ENCODE measurements around the gene AMPD3.

AMPD3 gene

DNA sequence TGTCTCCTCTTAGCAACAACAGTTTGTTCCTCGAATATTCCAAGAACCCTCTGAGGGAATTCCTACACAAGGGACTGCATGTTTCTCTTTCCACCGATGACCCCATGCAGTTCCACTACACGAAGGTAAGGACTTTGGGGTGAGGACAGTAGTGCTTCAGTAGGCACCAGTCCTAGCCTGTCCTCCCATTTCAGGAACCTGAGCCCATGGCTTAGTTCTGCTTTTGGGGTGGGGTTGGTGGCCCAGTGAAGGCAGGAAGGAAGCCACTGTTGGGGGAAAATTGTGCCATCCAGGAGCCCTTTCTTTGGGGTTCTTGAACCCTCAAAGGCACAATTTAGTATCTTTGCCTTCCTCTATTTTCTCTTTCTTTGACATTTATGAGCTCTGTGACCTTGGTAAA is 47.7 kb downstream of the AMPD3 start:
- no peak for DNase-seq (ENCODE audit: low read depth in 4 of 4, low spot score in 1 of 4)

DNA sequence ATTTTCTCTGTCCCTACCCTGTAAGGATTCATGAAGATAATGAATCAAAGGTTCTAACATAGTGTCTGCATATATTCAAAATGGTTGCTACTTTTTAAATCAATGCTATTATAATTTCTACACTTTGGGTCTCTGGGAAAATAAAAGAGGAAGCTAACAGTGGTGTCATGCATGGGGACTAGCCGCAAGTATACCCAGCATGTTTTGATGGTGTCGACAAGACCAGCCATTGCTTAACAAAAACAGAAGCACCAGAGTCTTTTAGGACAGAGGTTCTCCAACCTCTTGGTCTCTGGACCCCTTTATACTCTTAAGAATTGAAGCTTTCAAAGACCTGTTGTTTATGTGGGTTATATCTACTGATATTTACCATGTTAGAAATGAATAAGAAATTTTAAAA is 48.2 kb downstream of the AMPD3 start:
- DNase-seq (ENCODE audit: low read depth in 4 of 4, low spot score in 1 of 4), result no peak

DNA sequence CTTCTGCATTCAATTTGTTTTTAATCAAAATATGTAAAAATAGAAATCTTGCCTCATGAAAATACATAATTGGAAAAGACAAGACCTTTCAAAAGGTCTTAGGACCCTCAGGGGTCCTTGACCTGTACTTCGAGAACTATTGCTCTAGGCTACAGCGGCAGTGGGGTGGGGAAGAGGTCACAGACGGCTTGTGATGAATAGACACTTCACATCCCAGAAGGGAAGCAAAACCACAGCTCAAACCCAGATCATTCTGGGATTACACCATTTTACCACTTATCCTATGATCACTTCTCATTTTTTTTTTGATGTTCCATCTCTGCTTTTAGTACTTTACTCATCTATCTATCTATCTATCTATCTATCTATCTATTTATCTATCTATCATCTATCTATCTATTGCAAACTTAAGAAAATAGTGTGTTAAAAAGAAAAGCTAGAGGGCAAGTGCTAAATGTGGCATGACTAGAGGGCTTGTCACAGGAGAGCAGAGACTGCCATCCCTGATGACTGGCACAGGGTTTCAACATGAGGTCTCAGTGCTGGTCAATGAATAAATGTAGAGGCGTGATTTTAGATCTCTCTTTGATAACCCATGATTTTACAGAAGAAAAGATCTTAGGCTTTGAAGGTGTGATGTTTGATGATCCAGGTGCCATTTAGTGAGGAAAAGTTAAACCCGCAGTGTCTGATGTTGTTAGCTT is 48.9 kb downstream of the AMPD3 start:
- no peak for DNase-seq (ENCODE audit: low read depth in 4 of 4, low spot score in 1 of 4)

DNA sequence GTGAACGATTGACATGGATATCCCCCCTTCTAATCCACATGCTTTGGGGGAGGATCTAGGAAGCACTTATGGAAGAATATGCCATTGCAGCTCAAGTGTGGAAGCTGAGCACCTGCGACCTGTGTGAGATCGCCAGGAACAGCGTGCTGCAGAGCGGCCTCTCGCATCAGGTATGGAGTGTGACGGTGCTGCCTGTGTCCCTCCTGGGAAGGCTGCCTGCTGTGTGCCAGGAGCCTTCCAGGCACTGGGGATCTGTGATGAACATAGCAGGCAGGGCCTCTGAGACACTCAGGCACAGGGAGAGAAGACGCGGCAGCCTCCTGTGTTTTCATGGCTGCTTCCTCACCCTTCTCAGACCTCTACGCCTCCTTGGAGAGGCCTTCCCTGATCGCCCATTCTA is 49.4 kb downstream of the AMPD3 start:
- no peak for DNase-seq (ENCODE audit: low read depth in 4 of 4, low spot score in 1 of 4)

DNA sequence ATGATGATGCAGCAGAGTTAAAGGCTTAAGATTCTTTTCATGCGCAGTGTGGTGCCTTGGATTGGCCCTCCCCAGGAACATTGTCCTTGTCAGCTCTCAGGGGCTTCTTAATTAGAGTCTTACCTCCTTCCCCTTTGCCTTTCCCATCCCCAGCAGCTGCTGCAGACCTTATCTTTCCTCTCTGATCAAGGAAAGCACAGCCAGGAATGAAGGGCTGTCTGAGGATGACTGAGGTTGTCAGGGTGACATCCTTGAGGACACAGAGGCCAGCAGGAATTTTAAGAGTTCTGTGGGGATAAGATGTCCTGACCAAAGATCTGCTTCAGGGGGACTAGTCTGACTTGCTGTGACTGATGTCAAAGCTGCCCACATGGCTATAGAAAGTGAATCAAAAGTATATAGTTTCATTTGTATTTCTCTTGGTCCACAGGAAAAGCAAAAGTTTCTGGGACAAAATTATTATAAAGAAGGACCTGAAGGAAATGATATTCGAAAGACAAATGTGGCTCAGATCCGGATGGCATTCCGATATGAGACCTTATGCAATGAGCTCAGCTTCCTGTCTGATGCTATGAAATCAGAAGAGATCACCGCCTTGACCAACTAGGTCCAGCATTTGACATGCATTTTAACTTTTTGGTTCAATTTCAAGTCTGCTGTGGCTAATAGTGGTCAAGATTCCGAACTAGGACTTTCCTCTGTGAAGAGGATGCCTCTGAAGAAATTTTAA is 50.4 kb downstream of the AMPD3 start:
- DNase-seq (ENCODE audit: low read depth in 4 of 4, low spot score in 1 of 4), result no peak

DNA sequence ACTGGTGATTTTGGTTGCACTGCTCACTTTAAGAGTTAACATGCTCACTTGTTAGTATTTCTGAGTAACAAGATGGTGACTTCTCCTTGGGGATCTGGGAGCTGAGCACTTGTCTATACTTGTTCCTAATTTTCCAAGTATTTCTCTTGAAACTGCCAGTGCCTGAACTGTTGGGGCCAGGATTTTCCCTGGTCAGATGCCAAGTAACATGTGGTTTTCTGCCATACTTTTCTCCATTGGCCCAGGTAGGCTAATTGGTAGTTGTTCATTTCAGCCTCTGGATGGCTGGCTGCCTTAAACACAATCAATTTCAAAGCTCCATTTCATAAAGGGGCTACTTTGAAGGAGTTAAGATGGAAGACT is 50.9 kb downstream of the AMPD3 start:
- DNase-seq (ENCODE audit: low read depth in 4 of 4, low spot score in 1 of 4), result no peak

DNA sequence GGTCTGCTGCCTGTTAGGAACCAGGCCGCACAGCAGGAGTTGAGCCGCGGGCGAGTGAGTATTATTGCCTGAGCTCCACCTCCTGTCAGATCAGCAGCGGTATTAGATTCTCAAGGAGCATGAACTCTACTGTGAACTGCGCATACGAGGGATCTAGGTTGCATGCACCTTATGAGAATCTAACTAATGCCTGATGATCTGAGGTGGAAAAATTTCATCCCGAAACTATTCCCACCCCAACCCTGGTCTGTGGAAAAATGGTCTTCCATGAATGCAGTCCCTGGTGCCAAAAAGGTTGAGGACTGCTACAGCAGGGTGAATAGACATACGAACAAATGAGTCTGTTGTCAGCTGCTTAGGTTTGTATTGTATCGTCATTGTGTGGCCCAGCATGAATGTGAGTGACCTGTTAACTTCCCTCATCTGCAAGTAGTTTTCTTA is 56.1 kb downstream of the AMPD3 start:
- DNase-seq (ENCODE audit: low read depth in 4 of 4, low spot score in 1 of 4), result no peak

DNA sequence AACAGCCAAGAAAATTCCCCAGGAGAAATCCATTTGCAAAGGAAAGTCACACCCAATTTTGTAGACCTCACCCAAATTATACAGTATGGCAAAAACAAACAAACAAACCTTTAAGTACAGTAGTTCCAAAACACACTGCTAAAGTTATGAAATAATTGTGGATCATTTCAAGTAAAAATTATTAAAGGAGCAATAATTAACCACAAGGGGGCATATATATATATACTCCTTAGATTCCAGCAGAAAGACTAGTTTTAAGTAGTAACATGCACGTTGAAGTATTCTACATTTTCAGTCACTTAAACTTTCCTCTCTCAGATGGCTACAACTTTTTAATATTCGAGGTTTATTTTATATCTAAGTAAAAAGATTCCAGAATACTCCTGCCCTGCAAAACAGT is 59.1 kb downstream of the AMPD3 start:
- no peak for DNase-seq (ENCODE audit: low read depth in 4 of 4, low spot score in 1 of 4)

DNA sequence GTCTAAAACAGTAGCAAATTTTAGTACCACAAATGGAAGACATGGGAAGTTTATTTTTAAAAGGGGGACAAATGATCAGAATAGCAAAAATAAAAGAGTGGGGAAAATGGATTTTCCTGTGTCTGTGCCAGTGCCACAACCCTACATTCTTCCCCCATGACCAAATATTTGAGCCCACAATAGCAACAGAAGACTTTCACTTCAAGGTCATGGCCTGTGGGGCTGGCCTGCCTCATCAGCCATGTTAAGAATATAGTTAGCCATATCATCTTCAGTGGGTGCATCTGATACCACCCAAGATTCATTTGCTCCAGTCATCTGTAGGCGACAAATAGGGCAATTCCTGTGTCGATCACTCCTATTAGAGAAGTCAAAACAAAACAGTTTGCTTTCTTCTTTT is 59.6 kb downstream of the AMPD3 start:
- DNase-seq (ENCODE audit: low read depth in 4 of 4, low spot score in 1 of 4), result no peak

DNA sequence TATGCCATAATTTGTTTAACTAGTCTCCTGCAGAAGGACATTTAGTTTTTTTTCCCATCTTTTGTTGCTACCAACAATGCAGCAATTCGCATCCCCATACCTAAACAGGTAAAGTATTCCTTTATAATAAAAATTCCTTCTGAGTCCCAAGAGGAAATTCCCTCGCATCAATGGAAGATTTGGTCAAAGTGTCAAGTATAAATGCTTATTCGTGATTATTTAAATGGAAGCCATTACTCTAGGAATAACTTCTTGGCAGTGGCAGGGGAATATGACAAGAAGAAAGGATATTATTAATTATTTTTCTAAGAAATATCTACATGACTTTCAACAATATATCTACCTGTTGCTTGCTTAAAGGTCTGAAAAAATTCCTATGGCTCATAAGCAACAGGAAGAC is 60.4 kb downstream of the AMPD3 start:
- no peak for DNase-seq (ENCODE audit: low read depth in 4 of 4, low spot score in 1 of 4)

DNA sequence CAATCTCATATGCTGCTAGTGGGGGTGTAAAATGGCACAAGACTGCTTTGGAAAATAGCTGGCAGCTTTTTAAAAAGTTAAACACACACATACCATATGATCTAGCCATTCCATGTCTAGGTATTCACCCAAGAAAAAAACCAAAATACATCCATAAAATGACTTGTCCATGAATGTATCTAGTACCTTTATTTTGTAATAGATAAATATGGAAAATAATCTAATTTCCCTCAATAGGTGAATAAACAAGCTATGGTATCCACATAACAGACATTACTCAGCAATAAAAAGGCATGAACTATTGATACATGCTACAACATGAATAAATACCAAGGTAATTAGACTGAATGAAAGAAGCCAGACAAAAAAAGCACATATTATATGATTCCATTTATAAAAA is 63.1 kb downstream of the AMPD3 start:
- no peak for DNase-seq (ENCODE audit: low read depth in 4 of 4, low spot score in 1 of 4)

DNA sequence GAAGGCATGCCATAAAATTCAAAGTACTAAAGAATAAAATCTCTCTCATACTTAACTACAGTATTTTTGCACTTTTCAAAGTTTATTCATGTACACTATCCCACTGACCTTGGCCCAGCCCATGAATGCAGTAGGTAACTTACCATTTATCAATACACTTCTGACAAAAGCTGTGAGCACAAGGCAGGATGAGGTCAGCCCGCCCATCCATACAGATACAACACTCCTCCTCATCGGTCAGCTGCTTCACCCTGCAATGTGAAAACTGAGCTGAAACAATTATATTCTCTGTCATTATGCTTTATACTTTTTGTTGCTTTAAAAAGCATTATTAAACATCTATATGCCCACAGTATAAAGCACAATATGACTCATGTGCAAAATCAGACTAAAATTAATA is 63.8 kb downstream of the AMPD3 start:
- DNase-seq (ENCODE audit: low read depth in 4 of 4, low spot score in 1 of 4), result no peak

DNA sequence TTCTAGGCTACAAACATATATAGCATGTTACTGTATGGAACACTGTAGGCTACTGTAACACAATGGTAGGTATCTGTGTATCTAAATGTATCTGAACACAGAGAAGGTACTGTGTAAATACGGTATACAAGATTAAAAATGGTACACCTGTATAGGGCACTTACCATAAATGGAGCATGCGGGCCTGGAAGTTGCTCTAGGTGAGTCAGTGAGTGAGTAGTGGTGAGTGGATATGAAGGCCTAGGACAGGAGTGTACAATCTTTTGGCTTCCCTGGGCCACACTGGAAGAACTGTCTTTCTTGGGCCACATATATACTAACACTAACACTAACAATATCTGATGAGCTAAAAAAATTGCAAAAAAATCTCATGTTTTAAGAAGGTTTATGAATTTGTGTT is 64.6 kb downstream of the AMPD3 start:
- no peak for DNase-seq (ENCODE audit: low read depth in 4 of 4, low spot score in 1 of 4)

DNA sequence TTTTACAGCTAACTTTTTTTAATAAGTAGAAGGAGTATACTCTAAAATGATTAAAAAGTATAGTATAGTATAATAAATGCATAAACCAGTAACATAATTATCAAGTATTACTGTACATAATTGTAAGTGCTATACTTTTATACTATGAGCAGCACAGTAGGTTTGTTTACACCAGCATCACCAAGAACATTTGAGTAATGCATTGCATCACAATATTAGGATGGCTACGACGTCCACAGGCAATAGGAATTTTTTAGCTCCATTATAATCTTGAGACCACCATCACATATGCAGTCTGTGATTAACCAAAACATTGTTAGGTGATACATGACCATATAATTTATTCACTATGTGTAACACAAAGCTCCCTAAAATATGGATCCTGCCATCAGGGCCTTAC is 65.5 kb downstream of the AMPD3 start:
- no peak for DNase-seq (ENCODE audit: low read depth in 4 of 4, low spot score in 1 of 4)

DNA sequence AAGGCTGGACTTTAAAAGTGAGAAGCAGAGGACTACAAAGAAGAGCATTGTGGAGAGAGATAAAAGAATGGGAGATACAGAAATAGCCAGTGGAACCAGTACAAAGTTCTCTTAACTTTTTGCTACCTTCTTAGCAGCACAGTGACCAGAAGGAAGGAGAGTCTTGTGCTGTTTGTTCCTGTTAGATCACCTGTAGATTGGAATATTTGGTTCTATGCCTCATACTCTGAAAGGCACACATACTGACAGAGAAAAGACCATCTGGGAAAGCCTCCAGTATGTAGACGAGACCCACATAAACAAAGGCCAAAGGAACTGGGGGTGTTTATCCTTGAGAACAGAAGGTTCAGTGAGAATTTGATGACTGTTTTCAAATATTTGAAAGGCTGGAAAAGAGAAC is 67.2 kb downstream of the AMPD3 start:
- no peak for DNase-seq (ENCODE audit: low read depth in 4 of 4, low spot score in 1 of 4)

DNA sequence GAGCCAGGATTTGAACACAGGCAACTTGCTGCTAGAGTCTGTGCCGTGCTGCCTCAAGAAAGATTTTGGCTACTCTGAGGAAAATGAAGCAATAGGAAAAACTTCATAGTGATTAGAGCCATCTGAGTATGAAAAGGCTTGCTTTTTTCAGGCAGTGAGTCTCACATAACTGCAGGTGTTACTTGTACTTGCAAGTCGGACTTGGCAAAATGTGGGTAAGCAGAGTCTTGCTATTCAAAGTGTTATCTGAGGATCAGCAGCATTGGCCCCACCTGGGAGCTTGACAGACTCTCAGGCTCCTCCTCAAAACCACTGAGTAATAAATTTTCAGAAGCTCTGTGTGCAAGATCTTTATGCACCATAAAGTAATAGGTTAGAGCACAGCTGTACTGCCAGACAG is 67.9 kb downstream of the AMPD3 start:
- no peak for DNase-seq (ENCODE audit: low read depth in 4 of 4, low spot score in 1 of 4)

DNA sequence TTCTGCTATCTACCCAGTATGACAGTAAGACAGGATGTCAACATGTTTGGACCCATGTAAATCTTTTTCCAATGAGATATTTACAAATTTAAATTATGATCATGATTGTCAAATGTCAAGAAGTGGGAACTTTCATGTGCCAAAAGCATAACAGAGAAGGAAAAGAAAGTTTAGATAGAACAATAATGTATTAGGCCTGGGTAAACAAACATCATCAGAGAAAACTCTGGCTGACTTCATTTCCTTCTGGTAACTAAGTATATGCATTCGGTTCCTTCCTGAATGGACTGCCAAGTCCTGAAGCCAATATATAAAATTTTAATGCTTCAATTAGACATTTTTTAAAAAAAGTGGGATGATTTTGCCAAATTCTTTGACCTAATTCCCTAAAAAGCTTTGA is 69.4 kb downstream of the AMPD3 start:
- no peak for DNase-seq (ENCODE audit: low read depth in 4 of 4, low spot score in 1 of 4)

DNA sequence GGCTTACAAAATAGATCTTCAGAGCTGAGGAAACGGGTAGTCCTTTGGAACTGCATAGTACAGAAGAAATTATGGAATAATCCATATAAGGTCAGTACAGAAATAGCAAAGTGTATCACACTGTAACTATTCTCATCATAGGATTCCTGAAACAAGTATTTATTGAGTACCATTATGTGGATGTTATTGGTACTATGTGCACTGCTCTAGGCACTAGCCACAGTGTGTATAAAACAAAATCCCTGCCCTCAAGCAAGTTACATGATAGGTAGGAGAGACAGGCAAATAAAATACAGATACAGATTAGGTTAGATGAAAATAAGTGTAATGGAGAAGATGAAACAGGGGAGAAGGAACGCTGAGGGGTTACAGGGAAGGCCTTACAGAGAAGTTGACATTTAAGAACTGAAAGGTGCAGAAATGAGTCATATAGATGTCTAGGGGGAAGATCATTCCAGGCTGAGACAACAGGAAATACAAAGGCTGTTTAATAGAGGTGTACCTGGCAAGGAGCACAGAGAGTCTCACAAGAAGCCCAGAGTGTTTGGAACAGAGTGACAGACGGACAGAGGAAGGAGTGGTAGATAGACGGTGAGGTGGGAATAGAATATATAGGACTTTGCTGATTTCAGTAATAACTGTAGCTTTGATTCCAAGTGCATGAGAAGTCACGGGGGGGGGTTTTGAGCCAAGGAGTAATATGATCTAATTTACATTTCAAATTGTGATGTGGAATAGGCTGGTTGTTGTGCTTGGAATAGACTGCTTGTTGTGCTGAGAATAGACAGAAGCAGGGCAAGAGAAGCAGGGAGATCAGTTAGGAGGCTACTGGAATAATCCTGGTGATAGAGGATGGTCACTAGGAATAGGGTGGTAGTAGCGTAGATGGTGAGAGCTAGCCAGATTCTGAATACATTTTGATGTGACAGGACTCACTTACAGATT is 72.2 kb downstream of the AMPD3 start:
- no peak for DNase-seq (ENCODE audit: low read depth in 4 of 4, low spot score in 1 of 4)

DNA sequence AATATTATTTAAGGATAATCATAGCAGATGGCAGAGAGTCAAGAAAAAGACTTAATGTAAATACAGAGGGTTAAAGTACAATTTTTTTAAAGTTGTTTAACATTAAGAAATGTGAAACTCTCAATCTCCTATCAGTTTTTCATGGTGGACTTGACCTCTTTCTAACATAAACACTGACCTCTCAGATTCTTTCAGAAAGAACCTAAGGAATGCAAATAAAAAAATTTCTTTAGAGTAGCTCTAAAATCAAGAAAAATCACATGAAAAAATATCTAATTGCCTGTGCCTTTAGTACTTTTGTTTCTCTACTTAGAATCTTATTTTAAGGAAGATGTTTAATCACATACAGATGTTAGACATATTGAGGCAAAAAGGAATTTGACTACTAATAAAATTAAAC is 73.1 kb downstream of the AMPD3 start:
- no peak for DNase-seq (ENCODE audit: low read depth in 4 of 4, low spot score in 1 of 4)

DNA sequence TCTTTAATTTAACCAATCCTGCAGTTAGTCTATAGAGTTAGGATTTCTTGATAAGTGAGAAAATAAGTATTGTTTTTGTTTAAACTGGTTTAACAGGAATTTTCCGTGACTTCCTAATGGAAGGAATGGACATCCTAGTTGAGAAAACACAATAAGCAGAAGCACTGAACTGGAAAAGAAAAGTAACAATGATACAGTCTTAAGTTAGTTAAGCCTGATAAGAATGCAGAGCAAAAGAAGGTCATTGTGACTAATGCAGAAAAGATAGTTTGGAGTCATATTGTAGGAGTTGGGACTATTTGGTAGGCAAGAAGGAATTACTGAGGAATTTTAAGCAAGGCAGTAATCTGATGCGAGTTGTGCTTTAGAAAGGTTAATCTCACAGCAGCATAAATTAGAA is 74.2 kb downstream of the AMPD3 start:
- DNase-seq (ENCODE audit: low read depth in 4 of 4, low spot score in 1 of 4), result no peak

DNA sequence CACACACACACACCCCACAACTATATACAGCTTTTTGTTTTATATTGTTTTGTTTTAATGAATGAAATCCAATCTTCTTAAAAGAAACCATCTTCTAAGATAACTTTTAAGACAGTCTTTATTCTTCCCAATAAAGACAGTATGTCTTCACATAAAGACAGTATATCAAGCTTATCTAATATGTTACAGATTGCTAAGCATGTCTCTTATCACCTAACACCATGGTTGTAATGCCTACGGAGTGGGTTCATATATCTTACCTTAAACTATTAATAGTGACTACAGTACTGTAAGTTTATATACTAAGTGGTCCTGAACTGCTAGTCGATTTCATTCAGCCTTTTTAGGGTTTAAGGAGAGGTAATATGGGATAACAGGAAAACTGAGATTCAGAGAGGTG is 77.5 kb downstream of the AMPD3 start:
- DNase-seq (ENCODE audit: low read depth in 4 of 4, low spot score in 1 of 4), result no peak

DNA sequence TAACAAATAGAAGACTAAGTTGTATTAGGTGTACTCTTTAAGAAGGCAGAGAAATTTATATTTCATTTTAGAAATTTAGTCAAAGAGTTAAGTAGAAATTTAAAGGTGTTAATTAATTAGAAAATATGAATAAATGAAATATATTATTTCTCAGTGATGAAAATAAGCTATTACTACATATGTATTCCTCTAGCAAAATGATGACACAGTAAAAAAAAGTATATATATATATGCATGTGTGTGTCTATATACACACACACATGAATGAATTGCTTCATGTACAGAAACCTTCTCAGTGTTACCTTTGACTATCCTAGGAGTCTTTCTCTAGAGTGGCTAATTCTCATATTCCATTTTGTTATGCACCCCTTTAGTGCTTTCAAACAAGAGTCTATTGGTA is 78.3 kb downstream of the AMPD3 start:
- no peak for DNase-seq (ENCODE audit: low read depth in 4 of 4, low spot score in 1 of 4)

Data from stimulated activated CD4-positive, alpha-beta T cell treated with anti-CD3 and anti-CD28 coated beads, Interleukin-1b, Interleukin-23, amount 100 ng/mL, for 24 hours (primary cell).